ENCODE measurements around the gene NUP153. TPM values are rescaled to one million over a fixed set of nuclear protein-coding genes. Genes with fewer than 3 reads are reported as not detected.
"Not testable (repeated sequence)": the region's sequence is repeated elsewhere in the genome, so short reads cannot be mapped to it uniquely, and the experiment has no call there.

NUP153 gene
- total RNA-seq, 2 donors from 2014 or later = 59.0 to 61.4 TPM

GRCh38 chr6:17728551-17729222 is 22.0 kb upstream of the NUP153 start:
- Mint-ChIP-seq H3K4me1 (ENCODE audit: low read depth) (no peaks in the 10 kb centered on the region), H3K27ac (no peak overlapping the region), H3K9me3 (peaks cover 0 to 2% of the 10 kb centered on the region in 2 donors), H3K4me3 (no peak overlapping the region), H3K27me3 (ENCODE audit: low read depth) (no peaks in the 10 kb centered on the region), H3K36me3 (ENCODE audit: insufficient read depth in 2 of 2) (no peaks in the 10 kb centered on the region)
- ATAC-seq (replicated peaks in 1 of 2) (no peak), DNase-seq (no peak)

GRCh38 chr6:17725083-17725482 is 18.4 kb upstream of the NUP153 start:
- no peak for DNase-seq
- H3K4me3 Mint-ChIP-seq = no peak overlapping the region

GRCh38 chr6:17724341-17724740 is 17.6 kb upstream of the NUP153 start:
- no peak overlapping the region for H3K27ac Mint-ChIP-seq
- no peaks in the 10 kb centered on the region for H3K36me3 Mint-ChIP-seq (ENCODE audit: insufficient read depth in 2 of 2)
- peaks cover 0 to 2% of the 10 kb centered on the region in 2 donors for H3K9me3 Mint-ChIP-seq
- ATAC-seq (replicated peaks in 1 of 2) (no peak), DNase-seq (no peak)
- no peak overlapping the region for H3K4me3 Mint-ChIP-seq
- H3K27me3 Mint-ChIP-seq (ENCODE audit: low read depth) = no peaks in the 10 kb centered on the region
- no peaks in the 10 kb centered on the region for H3K4me1 Mint-ChIP-seq (ENCODE audit: low read depth)

More at GRCh38 chr6:17725083-17725482, 18.4 kb upstream of the NUP153 start:
- peaks cover 0 to 2% of the 10 kb centered on the region in 2 donors for H3K9me3 Mint-ChIP-seq
- no peaks in the 10 kb centered on the region for H3K4me1 Mint-ChIP-seq (ENCODE audit: low read depth)
- H3K27ac Mint-ChIP-seq = no peak overlapping the region
- ATAC-seq (replicated peaks in 1 of 2) = no peak
- no peaks in the 10 kb centered on the region for H3K27me3 Mint-ChIP-seq (ENCODE audit: low read depth)
- no peaks in the 10 kb centered on the region for H3K36me3 Mint-ChIP-seq (ENCODE audit: insufficient read depth in 2 of 2)

- no peaks in the 10 kb centered on the region for H3K4me1 Mint-ChIP-seq (ENCODE audit: low read depth)
- H3K27me3 Mint-ChIP-seq (ENCODE audit: low read depth) = no peaks in the 10 kb centered on the region
- DNase-seq = no peak
- H3K9me3 Mint-ChIP-seq = no peaks in the 10 kb centered on the region
- H3K4me3 Mint-ChIP-seq = no peak overlapping the region
- no peaks in the 10 kb centered on the region for H3K36me3 Mint-ChIP-seq (ENCODE audit: insufficient read depth in 2 of 2)
- ATAC-seq (replicated peaks in 1 of 2) = no peak
- H3K27ac Mint-ChIP-seq = no peak overlapping the region
Measured at GRCh38 chr6:17721671-17722070, 14.9 kb upstream of the NUP153 start.

GRCh38 chr6:17719323-17720041 is 12.8 kb upstream of the NUP153 start:
- Mint-ChIP-seq H3K4me3 (no peak overlapping the region), H3K4me1 (ENCODE audit: low read depth) (peaks cover 11% of the 10 kb centered on the region), H3K27me3 (ENCODE audit: low read depth) (no peaks in the 10 kb centered on the region), H3K36me3 (ENCODE audit: insufficient read depth in 2 of 2) (no peaks in the 10 kb centered on the region), H3K27ac (no peak overlapping the region), H3K9me3 (no peaks in the 10 kb centered on the region)
- ATAC-seq (replicated peaks in 1 of 2) (no peak), DNase-seq (no peak)

- Mint-ChIP-seq H3K4me1 (ENCODE audit: low read depth) (peaks cover 19% of the 10 kb centered on the region), H3K36me3 (ENCODE audit: insufficient read depth in 2 of 2) (no peaks in the 10 kb centered on the region), H3K4me3 (no peak overlapping the region), H3K9me3 (no peaks in the 10 kb centered on the region), H3K27ac (no peak overlapping the region), H3K27me3 (ENCODE audit: low read depth) (no peaks in the 10 kb centered on the region)
- DNase-seq (no peak), ATAC-seq (replicated peaks in 1 of 2) (no peak)
Measured at GRCh38 chr6:17716221-17716620, 9.5 kb upstream of the NUP153 start.

- H3K4me3 Mint-ChIP-seq = peak overlapping the region; percentile 59 to 81
- H3K9me3 Mint-ChIP-seq = no peaks in the 10 kb centered on the region
- peak overlapping the region; percentile 83 for H3K27ac Mint-ChIP-seq
- ATAC-seq (replicated peaks in 1 of 2) = peak; percentile 96
- no peaks in the 10 kb centered on the region for H3K27me3 Mint-ChIP-seq (ENCODE audit: low read depth)
- peaks cover 19% of the 10 kb centered on the region for H3K4me1 Mint-ChIP-seq (ENCODE audit: low read depth)
- H3K36me3 Mint-ChIP-seq (ENCODE audit: insufficient read depth in 2 of 2) = no peaks in the 10 kb centered on the region
- DNase-seq = peak; percentile 54 to 57
Measured at GRCh38 chr6:17714879-17715851, 8.4 kb upstream of the NUP153 start.

- Mint-ChIP-seq H3K4me3 (peak overlapping the region; percentile 59 to 81), H3K9me3 (no peaks in the 10 kb centered on the region), H3K36me3 (ENCODE audit: insufficient read depth in 2 of 2) (peaks cover 0 to 1% of the 10 kb centered on the region in 2 donors), H3K4me1 (ENCODE audit: low read depth) (peaks cover 19% of the 10 kb centered on the region), H3K27me3 (ENCODE audit: low read depth) (no peaks in the 10 kb centered on the region), H3K27ac (no peak overlapping the region)
- no peak for DNase-seq
- no peak for ATAC-seq (replicated peaks in 1 of 2)
Measured at GRCh38 chr6:17714177-17714576, 7.5 kb upstream of the NUP153 start.

- DNase-seq (no peak), ATAC-seq (replicated peaks in 1 of 2) (no peak)
- Mint-ChIP-seq H3K27me3 (ENCODE audit: low read depth) (no peaks in the 10 kb centered on the region), H3K27ac (no peak overlapping the region), H3K36me3 (ENCODE audit: insufficient read depth in 2 of 2) (peaks cover 4 to 9% of the 10 kb centered on the region in 2 donors), H3K4me1 (ENCODE audit: low read depth) (peaks cover 25% of the 10 kb centered on the region), H3K9me3 (no peaks in the 10 kb centered on the region), H3K4me3 (no peak overlapping the region)
Measured at GRCh38 chr6:17712576-17712975, 5.9 kb upstream of the NUP153 start.

GRCh38 chr6:17710331-17710730 is 3.6 kb upstream of the NUP153 start:
- no peak for ATAC-seq (replicated peaks in 1 of 2)
- H3K27me3 Mint-ChIP-seq (ENCODE audit: low read depth) = no peaks in the 10 kb centered on the region
- H3K36me3 Mint-ChIP-seq (ENCODE audit: insufficient read depth in 2 of 2) = peaks cover 4 to 12% of the 10 kb centered on the region in 2 donors
- no peak overlapping the region for H3K4me3 Mint-ChIP-seq
- H3K27ac Mint-ChIP-seq = no peak overlapping the region
- no peaks in the 10 kb centered on the region for H3K9me3 Mint-ChIP-seq
- H3K4me1 Mint-ChIP-seq (ENCODE audit: low read depth) = peaks cover 32% of the 10 kb centered on the region
- no peak for DNase-seq

- Mint-ChIP-seq H3K9me3 (no peaks in the 10 kb centered on the region), H3K36me3 (ENCODE audit: insufficient read depth in 2 of 2) (peaks cover 4 to 16% of the 10 kb centered on the region in 2 donors), H3K4me1 (ENCODE audit: low read depth) (peaks cover 25% of the 10 kb centered on the region), H3K27me3 (ENCODE audit: low read depth) (no peaks in the 10 kb centered on the region), H3K4me3 (no peak overlapping the region), H3K27ac (no peak overlapping the region)
- ATAC-seq (replicated peaks in 1 of 2) (no peak), DNase-seq (no peak)
Measured at GRCh38 chr6:17709476-17709875, 2.8 kb upstream of the NUP153 start.

- not testable (repeated sequence) for DNase-seq; H3K27me3 Mint-ChIP-seq (ENCODE audit: low read depth); ATAC-seq (replicated peaks in 1 of 2); H3K9me3 Mint-ChIP-seq
- Mint-ChIP-seq H3K36me3 (ENCODE audit: insufficient read depth in 2 of 2) (peaks cover 4 to 19% of the 10 kb centered on the region in 2 donors), H3K4me1 (ENCODE audit: low read depth) (peaks cover 28% of the 10 kb centered on the region), H3K4me3 (peak overlapping the region in 1 of 2 donors; percentile 32), H3K27ac (peak overlapping the region; percentile 60)
Measured at GRCh38 chr6:17708035-17708434, 1.3 kb upstream of the NUP153 start.

- Mint-ChIP-seq H3K36me3 (ENCODE audit: insufficient read depth in 2 of 2) (peaks cover 4 to 21% of the 10 kb centered on the region in 2 donors), H3K27ac (peak overlapping the region; percentile 100), H3K9me3 (no peaks in the 10 kb centered on the region), H3K4me1 (ENCODE audit: low read depth) (peaks cover 34% of the 10 kb centered on the region), H3K4me3 (peak overlapping the region; percentile 97 to 99), H3K27me3 (ENCODE audit: low read depth) (no peaks in the 10 kb centered on the region)
- DNase-seq (no peak), ATAC-seq (replicated peaks in 1 of 2) (no peak)
Measured at GRCh38 chr6:17707371-17707651, 586 bp upstream of the NUP153 start.
